Heart left ventricle (tissue), 16 donors: ENCODE measurements around the gene ZNF700. TPM values are rescaled to one million over a fixed set of nuclear protein-coding genes. Genes with fewer than 3 reads are reported as not detected.
"Not testable (repeated sequence)": the region's sequence is repeated elsewhere in the genome, so short reads cannot be mapped to it uniquely, and the experiment has no call there.

Source experiments
- ATAC-seq, 4 donors: fragments of 200-7000 bp; cut with Tn5 transposase; one replicate each; pipeline ENCODE4 v1.9.1; 2020 to 2022; ENCODE audit warnings: moderate library complexity in 4 of 4, mild to moderate bottlenecking in 3 of 4, moderate number of reproducible peaks in 1 of 4
- DNase-seq, 5 donors: peaks; one replicate each; pipeline ENCODE4 v3.0.0-alpha.2; 2020
- H3K27ac ChIP-seq, 12 donors: fragments of 200-600 bp; sonication (generic) in 4 of 12; one replicate each; pipeline versions ENCODE4 v1.5.0 to v1.8.0; 2016 to 2022; ENCODE audit warnings: mild to moderate bottlenecking in 2 of 12
- H3K27me3 ChIP-seq, 9 donors: fragments of 200-600 bp; sonication (generic) in 2 of 9; one replicate each; pipeline versions ENCODE4 v1.5.1 to v1.8.0; 2016 to 2022; ENCODE audit warnings: mild to moderate bottlenecking in 3 of 9
- H3K36me3 ChIP-seq, 9 donors: fragments of 200-600 bp; sonication (generic) in 2 of 9; one replicate each; pipeline versions ENCODE4 v1.5.0 to v1.8.0; 2018 to 2022; ENCODE audit warnings: mild to moderate bottlenecking in 2 of 9
- H3K4me1 ChIP-seq, 12 donors: fragments of 200-600 bp; sonication (generic) in 4 of 12; one replicate each; pipeline versions ENCODE4 v1.5.0 to v1.8.0; 2016 to 2022; ENCODE audit warnings: mild to moderate bottlenecking in 3 of 12
- H3K4me3 ChIP-seq, 12 donors: fragments of 200-600 bp; sonication (generic) in 4 of 12; one replicate each; pipeline versions ENCODE4 v1.5.0 to v1.8.0; 2017 to 2022; ENCODE audit warnings: mild to moderate bottlenecking in 9 of 12, moderate library complexity in 4 of 12
- H3K9me3 ChIP-seq, 12 donors: fragments of 200-600 bp; sonication (generic) in 4 of 12; one replicate each; pipeline versions ENCODE4 v1.5.0 to v1.8.0; 2016 to 2022; ENCODE audit warnings: mild to moderate bottlenecking in 1 of 12
- CTCF ChIP-seq, 12 donors: fragments of 200-600 bp; sonication (generic) in 4 of 12; IDR thresholded peaks; one replicate each; pipeline versions ENCODE4 v1.5.0 to v1.8.0; 2018 to 2022; ENCODE audit warnings: antibody characterized with exemption in 12 of 12, mild to moderate bottlenecking in 5 of 12
- POLR2A ChIP-seq, 2 donors: fragments of 450-650 bp; IDR thresholded peaks; one replicate each; pipeline ENCODE4 v1.6.1; 2017; ENCODE audit warnings: antibody characterized with exemption in 2 of 2, mild to moderate bottlenecking in 2 of 2, moderate library complexity in 2 of 2
- whole genome bisulfite sequencing, 4 donors: extraction: QIAGEN DNeasy Blood & Tissue Kit in 2 of 4; methylation state at CpG; one replicate each; pipeline versions ENCODE4 v1.1.5 to v1.1.7; 2013 to 2018; 5-methylcytosine and 5-hydroxymethylcytosine counted together
- intact Hi-C, 10 donors: fragments of 100-400 bp; cut with DNase I; formaldehyde crosslinking; loops; one replicate each; pipeline versions ENCODE4 v1.11.1 to v1.14.2; 2022
- long read RNA-seq, 3 donors: library from polyadenylated mRNA; unstranded; transcript quantifications; one replicate each; pipeline ENCODE4 v2.0.0, GENCODE V29; 2020 to 2021
- polyA plus RNA-seq, 2 donors: library from polyadenylated mRNA; stranded (reverse); fragments of 200-250 nt; gene quantifications; one replicate each; pipeline ENCODE4 v1.2.3, GENCODE V29; 2013
- total RNA-seq, 9 donors: library from RNA; depleted of rRNA in 2 of 9; stranded (reverse); fragments of >200 nt in 2 of 9; fragmentation: NEBNext Ultra II Directional in 3 of 9; extraction: Animal tissue kit (Norgen Biotek cat#: 25700) in 3 of 9; gene quantifications; one replicate each; pipeline versions ENCODE4 v1.1.0 to v1.2.4, GENCODE V29; 2016 to 2023
- donor health status: ischemic (EF 13 %, LVEDD 7.1; RV severe dilation, severe dysfunction).
- donor health status: healthy with polysubstance abuse.
- donor health status: DM: no; HTN: yes; CAD: no.
- donor health status: DM: no; HTN: no; CAD: no.
- donor health status: ischemic (EF 25% LVEDD 6.9; RV normal size, moderate dysfunction).
- donor health status: ischemic (EF 25% LVEDD 5.7; RV mildly dilated, moderate dysfunction).
- donor health status: healthy.
- donor health status: DM: yes; HTN: yes; CAD: no.
- donor health status: ischemic (EF 35%, LVEDD 5.7; RV mildly dilated, moderate dysfunction).
- donor health status: nonischemic (EF 11% LVEDD 7.7; RV severe dilation, severe dysfunction).
- donor health status: DM: yes; HTN: yes; CAD: no.
- donor health status: PGD.
- donor health status: ischemic (EF 29% LVEDD 5.4; RV normal size, mild dysfunction).
- donor health status: nonischemic (EF 23%, LVEDD 6.1; RV moderate dilation, normal function).

ZNF700 gene
- total RNA-seq: 1 to 10 TPM; 2.2 to 7.5 (median 4.1) TPM
- 1 to 10 TPM; 3.1 to 3.8 TPM for polyA plus RNA-seq
- long read RNA-seq, donor 1, partial matches to known transcripts: 0 of 1 reads
- long read RNA-seq, donor 1, other reads (novel, unspliced or antisense): 0 of 1 reads
- long read RNA-seq, donor 2, partial matches to known transcripts: 0 of 4 reads
- long read RNA-seq, donor 2, other reads (novel, unspliced or antisense): 0 of 4 reads
- long read RNA-seq, donor 3, partial matches to known transcripts: 0 of 4 reads
- long read RNA-seq, donor 3, other reads (novel, unspliced or antisense): 0 of 4 reads

GRCh38 chr19:11924886-11925650 is at the start of gene ZNF700:
Gene ZNF700, plus strand, starts transcription at chr19:11925107. Its CDS starts 104 bp downstream, at chr19:11925211.
- ATAC-seq: peak; percentile 98 to 99 (median 99)
- no peak for TF ChIP-seq CTCF (IDR thresholded peaks at IDR 0.05)
- peak in 1 of 2 donors; percentile 77 for TF ChIP-seq POLR2A (IDR thresholded peaks at IDR 0.05)
- Histone ChIP-seq H3K4me3 (peak within 1 kb of the TSS; percentile 57 to 100 (median 92)), H3K27me3 (no peaks in the 10 kb centered on the region), H3K9me3 (no peaks in the 10 kb centered on the region), H3K36me3 (peaks cover 0 to 6% (median 0%) of the 10 kb centered on the region in 9 donors), H3K27ac (peak within 1 kb of the TSS; percentile 79 to 99 (median 92)), H3K4me1 (peaks cover 0 to 35% (median 12%) of the 10 kb centered on the region in 12 donors)
- intact Hi-C loops: loop anchor here (1.0 to 10.0 kb wide), 15 partner anchors 38 to 690 kb away; partner anchors contain the start of genes ZNF763 (in 4 of the 10), ZNF20 (in 2 of the 10), ZNF69 (in 2 of the 10) and ZNF490 (in 1 of the 10)
- WGBS, 4 donors: 0 to 1% (median 0%) methylated on average over 28 to 53 of the region's 53 CpGs
- DNase-seq: peak; percentile 94 to 96 (median 95)

GRCh38 chr19:11879687-11880266 is 45.1 kb upstream of the ZNF700 start:
- not testable (repeated sequence) for H3K36me3 ChIP-seq, H3K4me1 ChIP-seq, H3K27me3 ChIP-seq, H3K27ac ChIP-seq, H3K9me3 ChIP-seq, H3K4me3 ChIP-seq
- 73 to 75% (median 74%) methylated on average over 16 of the region's 16 CpGs for WGBS, 4 donors
- intact Hi-C loops: loop anchor here (2.0 to 10.0 kb wide), 10 partner anchors 43 to 263 kb away; partner anchors contain the start of genes ZNF20 (in 5 of the 10) and ZNF491 (in 3 of the 10)
- peak; percentile 17 to 48 (median 36) for TF ChIP-seq CTCF (IDR thresholded peaks at IDR 0.05)
- DNase-seq (peak in 2 of 5 donors; percentile 24 to 64), ATAC-seq (peak in 2 of 4 donors; percentile 38 to 52)

GRCh38 chr19:11880598-11880997 is 44.3 kb upstream of the ZNF700 start:
- WGBS, 4 donors: 89 to 93% (median 91%) methylated on average over 12 of the region's 12 CpGs

More at GRCh38 chr19:11880598-11880997, 44.3 kb upstream of the ZNF700 start:
- H3K4me3 ChIP-seq: no peak overlapping the region
- H3K27ac ChIP-seq: no peak overlapping the region
- DNase-seq (no peak), ATAC-seq (no peak)
- TF ChIP-seq CTCF (IDR thresholded peaks at IDR 0.05) (no peak), POLR2A (IDR thresholded peaks at IDR 0.05) (no peak)
- no peaks in the 10 kb centered on the region for H3K27me3 ChIP-seq
- H3K36me3 ChIP-seq: no peaks in the 10 kb centered on the region
- H3K9me3 ChIP-seq: no peaks in the 10 kb centered on the region
- intact Hi-C loops: loop anchor here (2.0 to 10.0 kb wide), 10 partner anchors 42 to 262 kb away; partner anchors contain the start of genes ZNF20 (in 5 of the 10) and ZNF491 (in 3 of the 10)
- peaks cover 0 to 4% (median 0%) of the 10 kb centered on the region in 12 donors for H3K4me1 ChIP-seq
